ENCODE measurements around the gene GRK2. TPM values are rescaled to one million over a fixed set of nuclear protein-coding genes. Genes with fewer than 3 reads are reported as not detected.

The GRK2 gene
- total RNA-seq, 1 experiment from 2014 or later: 92.6 TPM

DNA sequence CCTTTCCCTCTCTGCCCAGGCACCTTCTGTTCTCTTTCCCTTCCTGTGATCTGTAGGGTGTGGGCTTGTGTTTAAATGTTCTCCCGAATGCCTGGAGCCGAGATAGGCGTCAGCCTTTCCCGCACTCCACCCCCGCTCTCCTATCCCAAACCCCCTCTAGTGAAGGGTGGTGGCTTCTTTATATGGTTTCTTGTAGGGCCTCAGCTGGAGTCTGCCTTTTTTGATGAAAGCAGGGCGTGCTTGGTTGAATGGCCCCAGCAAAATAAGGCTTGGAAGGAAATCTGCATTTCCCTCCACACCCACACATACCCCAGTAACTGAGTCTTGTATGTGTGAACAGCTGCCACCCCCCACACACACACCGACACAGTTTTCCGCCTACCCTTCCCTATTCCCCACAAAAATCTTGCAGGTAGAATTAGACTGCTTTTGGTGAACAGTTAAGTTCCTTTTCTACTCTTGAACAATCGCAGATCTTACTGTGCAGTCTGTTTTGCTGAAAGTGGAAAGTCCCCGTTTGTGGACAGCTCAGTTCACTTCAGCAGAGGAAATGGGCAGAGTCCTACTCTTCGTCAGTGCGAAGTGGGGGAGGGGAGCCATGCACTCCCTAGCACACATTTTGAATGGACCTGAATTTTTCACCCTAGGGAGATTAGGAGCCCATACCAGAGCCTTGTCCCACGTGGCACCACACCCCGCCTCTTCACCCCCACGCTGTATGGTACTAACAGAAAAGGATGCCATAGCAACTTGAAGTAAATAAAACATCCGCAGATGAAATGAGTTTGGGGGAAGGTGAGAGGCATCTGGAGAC is 25.5 kb upstream of the GRK2 start:
- ChIA-PET CTCF (interaction anchor here (1.9 kb wide), 1 partner anchor 21 kb away, joined by 11 read pairs; no protein-coding TSS in a partner anchor), POLR2A (ENCODE audit: low non-redundant PET) (no interaction called here)
- TF ChIP-seq, protein P1, sequence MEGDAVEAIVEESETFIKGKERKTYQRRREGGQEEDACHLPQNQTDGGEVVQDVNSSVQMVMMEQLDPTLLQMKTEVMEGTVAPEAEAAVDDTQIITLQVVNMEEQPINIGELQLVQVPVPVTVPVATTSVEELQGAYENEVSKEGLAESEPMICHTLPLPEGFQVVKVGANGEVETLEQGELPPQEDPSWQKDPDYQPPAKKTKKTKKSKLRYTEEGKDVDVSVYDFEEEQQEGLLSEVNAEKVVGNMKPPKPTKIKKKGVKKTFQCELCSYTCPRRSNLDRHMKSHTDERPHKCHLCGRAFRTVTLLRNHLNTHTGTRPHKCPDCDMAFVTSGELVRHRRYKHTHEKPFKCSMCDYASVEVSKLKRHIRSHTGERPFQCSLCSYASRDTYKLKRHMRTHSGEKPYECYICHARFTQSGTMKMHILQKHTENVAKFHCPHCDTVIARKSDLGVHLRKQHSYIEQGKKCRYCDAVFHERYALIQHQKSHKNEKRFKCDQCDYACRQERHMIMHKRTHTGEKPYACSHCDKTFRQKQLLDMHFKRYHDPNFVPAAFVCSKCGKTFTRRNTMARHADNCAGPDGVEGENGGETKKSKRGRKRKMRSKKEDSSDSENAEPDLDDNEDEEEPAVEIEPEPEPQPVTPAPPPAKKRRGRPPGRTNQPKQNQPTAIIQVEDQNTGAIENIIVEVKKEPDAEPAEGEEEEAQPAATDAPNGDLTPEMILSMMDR (conservative IDR thresholded peaks at IDR 0.05; ENCODE audit: low read depth, low read length): no peak
- H3K9me3 ChIP-seq (ENCODE audit: low read depth, low read length, poor library complexity, severe bottlenecking): no peaks in the 10 kb centered on the region
- peak overlapping the region; percentile 74 for H3K4me3 ChIP-seq (ENCODE audit: low read depth, low read length, poor library complexity, severe bottlenecking)
- peaks cover 37% of the 10 kb centered on the region for H3K36me3 ChIP-seq (ENCODE audit: insufficient read depth, low read length, poor library complexity, severe bottlenecking)
- intact Hi-C loops (cut with micrococcal nuclease; ENCODE audit: unreplicated experiment): loop anchor here (5.0 kb wide), 1 partner anchor 158 kb away; no protein-coding TSS in a partner anchor
- BruUV-seq (replicated peaks): no TSS peak
- H3K27me3 ChIP-seq (replicated peaks; ENCODE audit: insufficient read depth, low read depth, low read length, poor library complexity): no peaks in the 10 kb centered on the region
- H3K27ac ChIP-seq (ENCODE audit: low read depth, low read length, poor library complexity, severe bottlenecking): peak overlapping the region; percentile 96
- H3K4me1 ChIP-seq (ENCODE audit: insufficient read depth, low read length, poor library complexity, severe bottlenecking): peaks cover 23% of the 10 kb centered on the region
- peak; percentile 88 for DNase-seq (ENCODE audit: low spot score)

DNA sequence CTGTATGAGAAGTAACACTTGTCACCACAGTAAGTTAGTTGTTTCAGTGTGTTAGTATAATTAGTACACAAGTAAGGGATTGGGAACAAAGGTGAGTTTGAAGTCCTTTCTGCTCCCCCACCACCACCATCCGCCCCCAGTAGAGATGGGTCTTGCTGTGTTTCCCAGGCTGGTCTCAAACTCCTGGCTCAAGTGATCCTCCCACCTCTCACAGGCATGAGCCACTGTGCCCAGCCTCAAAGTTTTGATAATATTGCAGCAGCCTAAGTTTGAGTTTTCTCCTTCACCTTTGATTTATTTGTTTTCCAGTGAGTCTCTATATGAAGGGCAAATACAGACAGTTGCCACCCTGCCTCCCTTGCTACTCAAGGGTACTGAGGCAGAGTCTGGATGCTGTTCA is 23.7 kb upstream of the GRK2 start:
- peaks cover 23% of the 10 kb centered on the region for H3K4me1 ChIP-seq (ENCODE audit: insufficient read depth, low read length, poor library complexity, severe bottlenecking)
- ChIA-PET POLR2A (ENCODE audit: low non-redundant PET) (no interaction called here), CTCF (no interaction called here)
- peak overlapping the region; percentile 44 for H3K27ac ChIP-seq (ENCODE audit: low read depth, low read length, poor library complexity, severe bottlenecking)
- no peaks in the 10 kb centered on the region for H3K9me3 ChIP-seq (ENCODE audit: low read depth, low read length, poor library complexity, severe bottlenecking)
- DNase-seq (ENCODE audit: low spot score): no peak
- no TSS peak for BruUV-seq (replicated peaks)
- intact Hi-C loops (cut with micrococcal nuclease; ENCODE audit: unreplicated experiment): loop anchor here (5.0 kb wide), 1 partner anchor 160 kb away; no protein-coding TSS in a partner anchor
- peaks cover 49% of the 10 kb centered on the region for H3K36me3 ChIP-seq (ENCODE audit: insufficient read depth, low read length, poor library complexity, severe bottlenecking)
- TF ChIP-seq, protein P1 (conservative IDR thresholded peaks at IDR 0.05; ENCODE audit: low read depth, low read length): no peak
- no peak for TF ChIP-seq EZH2 (IDR thresholded peaks at IDR 0.05; ENCODE audit: borderline replicate concordance, low read depth, low read length, poor library complexity, severe bottlenecking)
- H3K4me3 ChIP-seq (ENCODE audit: low read depth, low read length, poor library complexity, severe bottlenecking): peak overlapping the region; percentile 74
- H3K27me3 ChIP-seq (replicated peaks; ENCODE audit: insufficient read depth, low read depth, low read length, poor library complexity): no peaks in the 10 kb centered on the region

DNA sequence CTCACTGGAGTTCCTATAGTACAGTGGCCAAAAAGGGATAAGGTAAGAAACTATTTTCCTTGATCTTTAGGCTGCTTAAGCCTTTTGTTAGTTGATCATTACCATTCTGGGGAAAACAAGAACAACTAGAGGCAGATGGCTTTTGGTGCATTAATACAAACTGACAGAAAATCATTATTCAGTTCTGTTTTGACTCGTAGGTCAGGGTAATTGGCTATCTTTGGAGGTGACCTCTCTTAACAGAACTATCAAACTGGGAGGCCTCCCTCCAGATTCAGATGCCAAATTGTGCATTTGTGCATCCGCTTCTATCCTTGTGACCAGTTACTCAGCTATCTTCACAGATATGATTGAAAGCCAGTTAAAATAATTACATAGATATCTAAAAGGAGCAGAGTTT is 23.2 kb upstream of the GRK2 start:
- no TSS peak for BruUV-seq (replicated peaks)
- intact Hi-C loops (cut with micrococcal nuclease; ENCODE audit: unreplicated experiment): loop anchor here (5.0 kb wide), 1 partner anchor 161 kb away; no protein-coding TSS in a partner anchor

More for the DNA sequence above, 23.2 kb upstream of the GRK2 start:
- H3K9me3 ChIP-seq (ENCODE audit: low read depth, low read length, poor library complexity, severe bottlenecking): no peaks in the 10 kb centered on the region
- no peaks in the 10 kb centered on the region for H3K27me3 ChIP-seq (replicated peaks; ENCODE audit: insufficient read depth, low read depth, low read length, poor library complexity)
- peaks cover 54% of the 10 kb centered on the region for H3K36me3 ChIP-seq (ENCODE audit: insufficient read depth, low read length, poor library complexity, severe bottlenecking)
- ChIA-PET CTCF (interaction anchor here (0.6 kb wide), 1 partner anchor 269 kb away, joined by 7 read pairs; no protein-coding TSS in a partner anchor), POLR2A (ENCODE audit: low non-redundant PET) (no interaction called here)
- no peak for TF ChIP-seq EZH2 (IDR thresholded peaks at IDR 0.05; ENCODE audit: borderline replicate concordance, low read depth, low read length, poor library complexity, severe bottlenecking)
- TF ChIP-seq, protein P1 (conservative IDR thresholded peaks at IDR 0.05; ENCODE audit: low read depth, low read length): no peak
- DNase-seq (ENCODE audit: low spot score): no peak
- peaks cover 23% of the 10 kb centered on the region for H3K4me1 ChIP-seq (ENCODE audit: insufficient read depth, low read length, poor library complexity, severe bottlenecking)
- no peak overlapping the region for H3K4me3 ChIP-seq (ENCODE audit: low read depth, low read length, poor library complexity, severe bottlenecking)
- peak overlapping the region; percentile 44 for H3K27ac ChIP-seq (ENCODE audit: low read depth, low read length, poor library complexity, severe bottlenecking)

Data from A673 (cell line).